ENCODE data around the gene GOLT1B.

GOLT1B gene

DNA sequence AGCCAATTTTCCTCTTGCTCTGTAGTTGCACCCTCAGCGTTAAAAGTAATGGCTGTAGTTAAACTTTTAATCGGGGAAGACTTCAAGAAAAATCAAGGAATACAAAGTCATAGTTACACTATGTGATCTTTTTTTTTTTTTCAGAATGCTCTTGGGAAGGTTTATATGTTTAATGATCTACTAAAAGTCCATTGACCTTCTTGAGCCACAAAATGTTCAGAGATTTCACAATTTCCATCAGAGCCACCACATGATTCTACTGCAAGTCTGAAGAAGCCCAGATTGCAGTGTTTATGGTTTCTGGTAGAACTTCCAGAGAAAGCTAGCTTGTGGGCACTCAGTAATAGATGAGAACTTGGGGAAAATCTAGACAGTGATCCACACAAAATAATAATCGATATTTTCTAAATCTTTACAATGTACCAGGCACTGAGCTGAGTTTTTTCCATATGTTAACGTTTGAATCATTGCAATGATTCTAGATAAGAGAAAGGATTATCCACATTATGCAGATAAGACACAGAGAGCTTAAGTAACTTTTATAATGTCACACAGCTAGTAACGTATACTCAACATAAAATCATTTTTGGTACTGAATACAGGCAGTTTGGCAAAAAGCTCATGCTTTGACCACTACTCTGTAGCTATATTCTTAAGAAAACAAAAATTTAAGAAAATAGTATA lies 64.8 kb downstream of the GOLT1B start:
- DNase-seq (ENCODE audit: low read depth), result no peak

DNA sequence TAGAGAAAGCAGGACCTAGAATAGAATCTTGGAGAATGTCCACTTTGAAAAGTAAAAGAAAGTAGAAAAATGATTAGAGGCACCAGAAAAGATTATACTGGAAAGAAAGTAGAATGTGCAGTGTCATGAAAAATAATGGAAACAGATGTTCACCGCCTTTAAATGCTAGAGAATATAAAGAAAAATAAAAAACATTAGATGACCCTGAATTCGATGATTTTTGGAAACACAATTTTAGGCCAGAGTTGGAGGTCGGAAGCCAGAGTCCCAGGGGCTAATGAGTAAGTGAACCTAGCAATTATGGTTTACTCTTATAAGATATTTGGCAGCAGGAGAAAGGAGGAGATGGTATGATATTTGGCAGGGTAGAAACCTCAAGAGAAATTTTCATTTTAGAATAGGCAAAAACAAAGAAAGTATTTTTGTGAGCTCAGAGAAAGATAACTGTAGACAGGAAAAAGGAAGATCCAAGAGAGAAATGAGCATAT lies 65.4 kb downstream of the GOLT1B start:
- DNase-seq (ENCODE audit: low read depth), result no peak

Measured in fibroblast of gingiva (primary cell).